Measurements from ENCODE around the gene AEBP2. TPM values are rescaled to one million over a fixed set of nuclear protein-coding genes. Genes with fewer than 3 reads are reported as not detected.
"Not testable (repeated sequence)": the region's sequence is repeated elsewhere in the genome, so short reads cannot be mapped to it uniquely, and the experiment has no call there.

AEBP2 gene
- total RNA-seq, 2 donors from 2014 or later, result 37.8 to 78.4 TPM

DNA sequence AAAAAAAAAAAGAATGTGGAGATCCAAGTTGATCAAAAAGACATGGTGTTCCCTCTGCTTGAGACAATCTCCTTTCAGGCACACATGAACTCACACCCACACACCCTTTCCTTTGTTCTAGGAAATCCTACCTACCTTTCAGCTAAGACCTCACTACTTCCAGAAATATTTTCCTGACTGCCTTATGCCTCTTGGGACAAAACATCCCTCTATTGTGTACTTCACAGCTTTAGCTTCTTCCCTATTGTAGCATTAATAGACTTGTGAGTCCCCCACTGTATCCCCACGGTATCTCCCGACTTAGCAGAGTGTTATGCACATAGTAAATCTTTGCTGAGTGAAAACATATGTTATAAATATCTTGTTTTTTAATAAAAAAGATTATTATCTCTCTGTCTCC lies 44.9 kb upstream of the AEBP2 start:
- H3K27me3 Mint-ChIP-seq (ENCODE audit: insufficient read depth), result no peaks in the 10 kb centered on the region
- Histone ChIP-seq H3K36me3 (ENCODE audit: control insufficient read depth, insufficient read depth, low read length) (no peaks in the 10 kb centered on the region), H3K9me3 (ENCODE audit: control insufficient read depth, low read length) (no peaks in the 10 kb centered on the region), H3K9ac (ENCODE audit: extremely low read depth, low read length, poor library complexity, severe bottlenecking) (no peak overlapping the region), H3K27me3 (ENCODE audit: control insufficient read depth, insufficient read depth, low read length, poor library complexity, severe bottlenecking) (no peaks in the 10 kb centered on the region), H3K4me3 (ENCODE audit: low read length) (no peak overlapping the region), H3K27ac (ENCODE audit: low read depth, low read length) (no peak overlapping the region), H3K4me1 (ENCODE audit: control insufficient read depth, insufficient read depth, low read length) (no peaks in the 10 kb centered on the region)
- H3K4me1 Mint-ChIP-seq, result no peaks in the 10 kb centered on the region
- no peak overlapping the region for H3K4me3 Mint-ChIP-seq
- TF ChIP-seq, protein P1, sequence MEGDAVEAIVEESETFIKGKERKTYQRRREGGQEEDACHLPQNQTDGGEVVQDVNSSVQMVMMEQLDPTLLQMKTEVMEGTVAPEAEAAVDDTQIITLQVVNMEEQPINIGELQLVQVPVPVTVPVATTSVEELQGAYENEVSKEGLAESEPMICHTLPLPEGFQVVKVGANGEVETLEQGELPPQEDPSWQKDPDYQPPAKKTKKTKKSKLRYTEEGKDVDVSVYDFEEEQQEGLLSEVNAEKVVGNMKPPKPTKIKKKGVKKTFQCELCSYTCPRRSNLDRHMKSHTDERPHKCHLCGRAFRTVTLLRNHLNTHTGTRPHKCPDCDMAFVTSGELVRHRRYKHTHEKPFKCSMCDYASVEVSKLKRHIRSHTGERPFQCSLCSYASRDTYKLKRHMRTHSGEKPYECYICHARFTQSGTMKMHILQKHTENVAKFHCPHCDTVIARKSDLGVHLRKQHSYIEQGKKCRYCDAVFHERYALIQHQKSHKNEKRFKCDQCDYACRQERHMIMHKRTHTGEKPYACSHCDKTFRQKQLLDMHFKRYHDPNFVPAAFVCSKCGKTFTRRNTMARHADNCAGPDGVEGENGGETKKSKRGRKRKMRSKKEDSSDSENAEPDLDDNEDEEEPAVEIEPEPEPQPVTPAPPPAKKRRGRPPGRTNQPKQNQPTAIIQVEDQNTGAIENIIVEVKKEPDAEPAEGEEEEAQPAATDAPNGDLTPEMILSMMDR (conservative IDR thresholded peaks at IDR 0.05), result no peak
- no peaks in the 10 kb centered on the region for H3K36me3 Mint-ChIP-seq (ENCODE audit: low read depth)
- no CpG with 5 or more reads among the region's 2 CpGs for WGBS, 2 experiments (ENCODE audit: insufficient coverage in 1 of 2, insufficient read length in 1 of 2)
- no peak for DNase-seq
- peaks cover 1% of the 10 kb centered on the region for H3K9me3 Mint-ChIP-seq
- no peak overlapping the region for H3K27ac Mint-ChIP-seq

DNA sequence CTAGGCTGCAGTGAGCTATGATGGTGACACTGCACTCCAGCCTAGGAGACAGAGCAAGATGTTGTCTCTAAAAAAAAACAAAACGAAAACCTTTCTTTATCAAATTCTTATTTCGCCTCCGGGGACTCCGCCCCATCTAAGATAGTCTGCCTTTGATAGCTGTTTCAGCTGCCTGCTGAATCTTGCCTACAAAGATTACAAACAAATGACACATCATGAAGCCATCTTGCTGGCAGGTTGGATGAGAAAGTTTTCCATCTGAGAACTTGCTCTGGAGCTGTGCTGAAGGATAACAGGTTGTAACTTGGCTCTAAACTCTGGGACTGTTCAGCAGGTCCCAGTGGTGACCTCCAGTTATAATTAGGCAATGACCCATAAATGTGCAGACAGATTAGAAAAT lies 41.8 kb upstream of the AEBP2 start:
- Mint-ChIP-seq H3K27ac (no peak overlapping the region), H3K9me3 (peaks cover 1% of the 10 kb centered on the region), H3K36me3 (ENCODE audit: low read depth) (no peaks in the 10 kb centered on the region), H3K27me3 (ENCODE audit: insufficient read depth) (no peaks in the 10 kb centered on the region), H3K4me1 (peaks cover 8% of the 10 kb centered on the region), H3K4me3 (no peak overlapping the region)
- TF ChIP-seq, protein P1 (conservative IDR thresholded peaks at IDR 0.05), result no peak
- 90 to 91% methylated on average over 2 to 4 of the region's 4 CpGs for WGBS, 2 experiments (ENCODE audit: insufficient coverage in 1 of 2, insufficient read length in 1 of 2)
- H3K27ac ChIP-seq (ENCODE audit: low read depth, low read length), result no peak overlapping the region
- H3K4me3 ChIP-seq (ENCODE audit: low read length), result no peak overlapping the region
- no peaks in the 10 kb centered on the region for H3K4me1 ChIP-seq (ENCODE audit: control insufficient read depth, insufficient read depth, low read length)
- no peak for DNase-seq
- H3K36me3 ChIP-seq (ENCODE audit: control insufficient read depth, insufficient read depth, low read length), result no peaks in the 10 kb centered on the region
- H3K9ac ChIP-seq (ENCODE audit: extremely low read depth, low read length, poor library complexity, severe bottlenecking), result no peak overlapping the region
- H3K9me3 ChIP-seq (ENCODE audit: control insufficient read depth, low read length), result no peaks in the 10 kb centered on the region
- H3K27me3 ChIP-seq (ENCODE audit: control insufficient read depth, insufficient read depth, low read length, poor library complexity, severe bottlenecking), result no peaks in the 10 kb centered on the region

- Mint-ChIP-seq H3K4me3 (no peak overlapping the region), H3K27me3 (ENCODE audit: insufficient read depth) (no peaks in the 10 kb centered on the region), H3K27ac (no peak overlapping the region), H3K9me3 (peaks cover 1% of the 10 kb centered on the region), H3K4me1 (peaks cover 8% of the 10 kb centered on the region), H3K36me3 (ENCODE audit: low read depth) (no peaks in the 10 kb centered on the region)
- Histone ChIP-seq H3K9ac (ENCODE audit: extremely low read depth, low read length, poor library complexity, severe bottlenecking) (no peak overlapping the region), H3K4me3 (ENCODE audit: low read length) (no peak overlapping the region), H3K27ac (ENCODE audit: low read depth, low read length) (no peak overlapping the region), H3K36me3 (ENCODE audit: control insufficient read depth, insufficient read depth, low read length) (no peaks in the 10 kb centered on the region), H3K27me3 (ENCODE audit: control insufficient read depth, insufficient read depth, low read length, poor library complexity, severe bottlenecking) (no peaks in the 10 kb centered on the region), H3K4me1 (ENCODE audit: control insufficient read depth, insufficient read depth, low read length) (no peaks in the 10 kb centered on the region), H3K9me3 (ENCODE audit: control insufficient read depth, low read length) (no peaks in the 10 kb centered on the region)
- TF ChIP-seq, protein P1 (conservative IDR thresholded peaks at IDR 0.05), result no peak
- 87 to 96% methylated on average over 3 to 6 of the region's 6 CpGs for WGBS, 2 experiments (ENCODE audit: insufficient coverage in 1 of 2, insufficient read length in 1 of 2)
- DNase-seq, result no peak
Observed at GRCh38 chr12:19398376-19399363, 40.6 kb upstream of the AEBP2 start.

- not testable (repeated sequence) for H3K4me3 ChIP-seq (ENCODE audit: low read length); H3K27ac ChIP-seq (ENCODE audit: low read depth, low read length); H3K9ac ChIP-seq (ENCODE audit: extremely low read depth, low read length, poor library complexity, severe bottlenecking); H3K9me3 ChIP-seq (ENCODE audit: control insufficient read depth, low read length); H3K9me3 Mint-ChIP-seq; H3K4me3 Mint-ChIP-seq; H3K27me3 Mint-ChIP-seq (ENCODE audit: insufficient read depth); H3K4me1 Mint-ChIP-seq; H3K27me3 ChIP-seq (ENCODE audit: control insufficient read depth, insufficient read depth, low read length, poor library complexity, severe bottlenecking); H3K36me3 ChIP-seq (ENCODE audit: control insufficient read depth, insufficient read depth, low read length); DNase-seq; H3K36me3 Mint-ChIP-seq (ENCODE audit: low read depth); H3K4me1 ChIP-seq (ENCODE audit: control insufficient read depth, insufficient read depth, low read length)
- WGBS, 2 experiments (ENCODE audit: insufficient coverage in 1 of 2, insufficient read length in 1 of 2), result 89 to 90% methylated on average over 4 to 8 of the region's 9 CpGs
- H3K27ac Mint-ChIP-seq, result peak overlapping the region; percentile 49
Observed at GRCh38 chr12:19400649-19401285, 38.5 kb upstream of the AEBP2 start.

All from endodermal cell (in vitro differentiated cells).